Measurements from ENCODE around the gene DPH2. TPM values are rescaled to one million over a fixed set of nuclear protein-coding genes. Genes with fewer than 3 reads are reported as not detected.

Gene DPH2
- polyA plus RNA-seq, 1 of the 3 experiments (the other 2 are of a cell fraction), result 76.9 TPM

- Histone ChIP-seq H3K9ac (no peak overlapping the region), H2AFZ (ENCODE audit: low read depth) (no peak overlapping the region)
These were observed 33.2 kb upstream of the DPH2 start for GRCh38 chr1:43936431-43937151.

More at GRCh38 chr1:43936431-43937151, 33.2 kb upstream of the DPH2 start:
- Histone ChIP-seq H3K4me3 (ENCODE audit: low read depth in 2 of 2, low read length in 1 of 2) (peak overlapping the region in 1 of 2 experiments; percentile 37; a peak in 2 of 4 replicates), H3K36me3 (replicated peaks in 1 of 2; ENCODE audit: control insufficient read depth in 1 of 2, insufficient read depth in 2 of 2, low read length in 1 of 2) (no peaks in the 10 kb centered on the region), H4K20me1 (ENCODE audit: insufficient read depth) (no peaks in the 10 kb centered on the region), H3F3A (replicated peaks; ENCODE audit: insufficient read depth) (no peaks in the 10 kb centered on the region), H3K9me2 (no peaks in the 10 kb centered on the region), H3K79me2 (ENCODE audit: insufficient read depth) (no peaks in the 10 kb centered on the region), H3K4me1 (ENCODE audit: control insufficient read depth in 1 of 2, insufficient read depth in 2 of 2, low read depth in 1 of 2, low read length in 1 of 2) (peaks cover 0 to 10% of the 10 kb centered on the region in 2 experiments; a peak in 2 of 4 replicates), H3K27me3 (ENCODE audit: insufficient read depth) (no peaks in the 10 kb centered on the region), H3K27ac (ENCODE audit: low read depth in 2 of 2, low read length in 1 of 2) (no peak overlapping the region), H3K4me2 (no peak overlapping the region), H3K9me3 (no peaks in the 10 kb centered on the region)
- ChIA-PET CTCF (interaction anchor here (0.7 to 15.4 kb wide), 15 partner anchors 10 to 710 kb away, joined by 3 to 533 read pairs (median 13); partner anchors contain the start of genes CCDC24, IPO13, KDM4A and ST3GAL3), POLR2A (interaction anchor here (2.7 to 2.8 kb wide), 2 partner anchors 9 to 173 kb away, joined by 10 to 26 read pairs; no protein-coding TSS in a partner anchor)
- DNase-seq, result peak; percentile 87
- no peak for TF ChIP-seq USF2 (IDR thresholded peaks at IDR 0.05; ENCODE audit: borderline replicate concordance, low read depth, low read length)
- no peak for TF ChIP-seq RAD21 (IDR thresholded peaks at IDR 0.05; ENCODE audit: low read length)
- no peak for TF ChIP-seq FOSL2 (IDR thresholded peaks at IDR 0.05; ENCODE audit: borderline replicate concordance, low read depth)
- TF ChIP-seq ELF1 (IDR thresholded peaks at IDR 0.05), result no peak
- TF ChIP-seq FOXM1 (IDR thresholded peaks at IDR 0.05; ENCODE audit: low read depth), result no peak
- no peak for TF ChIP-seq JUND (IDR thresholded peaks at IDR 0.05)
- TF ChIP-seq RCOR1 (IDR thresholded peaks at IDR 0.05; ENCODE audit: low read length), result no peak
- no peak for TF ChIP-seq IRF3 (IDR thresholded peaks at IDR 0.05; ENCODE audit: low read depth, low read length)
- TF ChIP-seq MAX (IDR thresholded peaks at IDR 0.05; ENCODE audit: low read depth), result no peak
- no peak for TF ChIP-seq GABPA (IDR thresholded peaks at IDR 0.05; ENCODE audit: low read depth)
- no peak for TF ChIP-seq TCF12 (IDR thresholded peaks at IDR 0.05)
- TF ChIP-seq RFX5 (IDR thresholded peaks at IDR 0.05; ENCODE audit: low read length), result no peak
- TF ChIP-seq REST (IDR thresholded peaks at IDR 0.05; ENCODE audit: low read depth, low read length), result no peak
- no peak for TF ChIP-seq NFIC (IDR thresholded peaks at IDR 0.05; ENCODE audit: borderline replicate concordance)
- TF ChIP-seq PBX3 (IDR thresholded peaks at IDR 0.05), result no peak
- TF ChIP-seq RXRA (IDR thresholded peaks at IDR 0.05; ENCODE audit: borderline replicate concordance, low read depth), result no peak
- no peak for TF ChIP-seq ZBTB33 (IDR thresholded peaks at IDR 0.05; ENCODE audit: borderline replicate concordance, low read depth)
- WGBS (ENCODE audit: low lambda C conversion rate), result 53% methylated on average over 24 of the region's 56 CpGs

Measured in SK-N-SH (cell line).